Sigmoid colon (tissue), 3 donors: ENCODE data around the gene GGT7.

Source experiments
- CTCF ChIP-seq, 4 experiments: fragments of 450-650 bp in 3 of 4; fragments of 200-600 bp in 1 of 4; IDR thresholded peaks; one replicate each; pipeline ENCODE4 v1.5.1; 2016 to 2019; ENCODE audit warnings: antibody characterized with exemption in 4 of 4, mild to moderate bottlenecking in 3 of 4, moderate library complexity in 2 of 4
- POLR2A ChIP-seq, 2 donors: fragments of 450-650 bp; IDR thresholded peaks; one replicate each; pipeline ENCODE4 v1.6.1; 2016; ENCODE audit warnings: antibody characterized with exemption in 2 of 2, mild to moderate bottlenecking in 2 of 2, moderate library complexity in 2 of 2

- TF ChIP-seq POLR2A (IDR thresholded peaks at IDR 0.05) (peak; percentile 55 to 80), CTCF (IDR thresholded peaks at IDR 0.05) (no peak)
These were observed 4.0 kb upstream of the GGT7 start, which contains the start of gene ACSS2 for GRCh38 chr20:34876406-34877282.
